Stomach (tissue), 9 donors: ENCODE results near the gene NR3C1. TPM values are rescaled to one million over a fixed set of nuclear protein-coding genes. Genes with fewer than 3 reads are reported as not detected.

Experiments used
- DNase-seq, 2 donors: peaks; one replicate each; pipeline versions ENCODE4 v3.0.0 to v3.0.0-alpha.2; 2013 to 2019
- H3K27ac ChIP-seq, 5 donors: fragments of 200-600 bp in 4 of 5; sonication (generic) in 4 of 5; one replicate each; pipeline ENCODE4 v1.5.1; 2013 to 2019; ENCODE audit warnings: mild to moderate bottlenecking in 1 of 5, moderate library complexity in 1 of 5
- H3K27me3 ChIP-seq, 3 donors: fragments of 200-600 bp; sonication (generic); one replicate each; pipeline ENCODE4 v1.5.1; 2017 to 2019; ENCODE audit warnings: mixed run types in 1 of 3
- H3K36me3 ChIP-seq, 4 donors: fragments of 200-600 bp; sonication (generic); 1 replicate in 3 of 4; 2 replicates in 1 of 4; pipeline ENCODE4 v1.5.1; 2016 to 2019
- H3K4me1 ChIP-seq, 4 donors: fragments of 200-600 bp; sonication (generic); one replicate each; pipeline ENCODE4 v1.5.1; 2016 to 2019
- H3K4me3 ChIP-seq, 4 donors: fragments of 200-600 bp; sonication (generic) in 3 of 4; one replicate each; pipeline ENCODE4 v1.5.1; 2016 to 2019; ENCODE audit warnings: mild to moderate bottlenecking in 1 of 4
- H3K9me3 ChIP-seq, 4 donors: fragments of 200-600 bp; sonication (generic); one replicate each; pipeline ENCODE4 v1.5.1; 2016 to 2019
- EP300 ChIP-seq: sonication (generic); formaldehyde crosslinking; IDR thresholded peaks from one replicate; pipeline ENCODE4 v1.6.1; 2017; ENCODE audit warnings: antibody characterized with exemption
- POLR2A ChIP-seq, 4 donors: fragments of 450-650 bp; IDR thresholded peaks; one replicate each; pipeline ENCODE4 v1.6.1; 2016; ENCODE audit warnings: antibody characterized with exemption in 4 of 4, control low read depth in 2 of 4, mild to moderate bottlenecking in 1 of 4, moderate library complexity in 1 of 4
- POLR2AphosphoS5 ChIP-seq, 3 donors: sonication (generic); formaldehyde crosslinking; IDR thresholded peaks; one replicate each; pipeline ENCODE4 v1.6.1; 2016; ENCODE audit warnings: antibody characterized with exemption in 3 of 3
- WGBS, 5 donors: extraction: QIAGEN DNeasy Blood & Tissue Kit in 3 of 5; methylation state at CpG; one replicate each; pipeline versions ENCODE4 v1.1.5 to v1.1.7; 2013 to 2018; 5-methylcytosine and 5-hydroxymethylcytosine counted together
- intact Hi-C: fragments of 100-400 bp; cut with DNase I; formaldehyde crosslinking; loops from one replicate; pipeline ENCODE4 v1.15.1; 2023; ENCODE audit warnings: low total_unique reads
- polyA plus RNA-seq, 3 donors: library from polyadenylated mRNA; stranded (reverse); fragments of 200-250 nt; gene quantifications; one replicate each; pipeline ENCODE4 v1.2.3, GENCODE V29; 2013
- total RNA-seq, 5 donors: library from RNA; depleted of rRNA; stranded (reverse); fragments of >200 nt; gene quantifications; one replicate each; pipeline versions ENCODE4 v1.1.0 to v1.2.3, GENCODE V29; 2014 to 2016
- TF ChIP-seq, protein P1 (sequence below), 7 experiments: fragments of 450-650 bp in 4 of 7; fragments of 200-600 bp in 3 of 7; sonication (generic) in 3 of 7; IDR thresholded peaks; one replicate each; pipeline ENCODE4 v1.5.1; 2016 to 2019; ENCODE audit warnings: antibody characterized with exemption in 7 of 7, control low read depth in 2 of 7, mild to moderate bottlenecking in 1 of 7
- donor health status: healthy with polysubstance abuse.
- donor health status: Bipolar disorder and iron deficiency.
- donor health status: healthy.

Gene NR3C1
- total and polyA plus RNA-seq, 8 donors, result 6.4 to 82.8 (median 15.8) TPM

DNA sequence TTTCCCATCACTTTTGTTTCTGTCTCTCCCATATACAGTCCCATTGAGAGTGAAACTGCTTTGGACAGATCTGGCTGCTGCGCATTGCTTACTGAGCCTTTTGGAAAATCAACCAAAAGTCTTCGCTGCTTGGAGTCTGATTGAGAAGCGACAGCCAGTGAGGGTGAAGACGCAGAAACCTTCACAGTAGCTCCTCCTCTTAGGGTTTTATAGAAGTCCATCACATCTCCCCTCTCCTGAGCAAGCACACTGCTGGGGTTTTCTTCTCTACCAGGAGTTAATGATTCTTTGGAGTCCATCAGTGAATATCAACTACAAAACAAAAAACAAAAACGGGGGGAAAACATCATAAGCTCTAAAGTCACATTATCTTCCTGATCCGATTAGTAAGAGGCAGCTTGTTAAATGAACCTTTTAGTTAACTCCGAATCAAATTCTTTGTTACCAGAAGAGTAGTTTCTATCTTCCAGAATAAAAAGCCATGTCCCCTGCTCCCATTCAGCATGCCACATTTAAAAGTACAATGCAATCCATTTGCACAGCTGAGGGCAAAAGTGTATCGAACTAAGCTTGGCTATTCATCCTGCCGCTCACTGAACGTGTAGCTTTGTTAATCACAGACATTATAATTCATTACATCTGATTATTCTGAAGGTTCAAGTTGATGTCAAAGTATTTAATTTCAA, 2.8 kb downstream of the NR3C1 start:
- Histone ChIP-seq H3K9me3 (no peaks in the 10 kb centered on the region), H3K36me3 (peaks cover 0 to 9% (median 0%) of the 10 kb centered on the region in 4 donors), H3K27me3 (no peaks in the 10 kb centered on the region), H3K4me1 (peaks cover 6 to 60% (median 46%) of the 10 kb centered on the region in 4 donors), H3K27ac (peak overlapping the region; percentile 7 to 99 (median 66)), H3K4me3 (peak overlapping the region; percentile 68 to 92 (median 78))
- 29 to 44% (median 36%) methylated on average over 10 of the region's 10 CpGs for WGBS, 5 donors
- peak in 1 of 2 donors; percentile 23 for DNase-seq
- TF ChIP-seq POLR2AphosphoS5 (IDR thresholded peaks at IDR 0.05), result no peak
- no peak for TF ChIP-seq EP300
- TF ChIP-seq POLR2A (IDR thresholded peaks at IDR 0.05), result no peak
- TF ChIP-seq, protein P1, sequence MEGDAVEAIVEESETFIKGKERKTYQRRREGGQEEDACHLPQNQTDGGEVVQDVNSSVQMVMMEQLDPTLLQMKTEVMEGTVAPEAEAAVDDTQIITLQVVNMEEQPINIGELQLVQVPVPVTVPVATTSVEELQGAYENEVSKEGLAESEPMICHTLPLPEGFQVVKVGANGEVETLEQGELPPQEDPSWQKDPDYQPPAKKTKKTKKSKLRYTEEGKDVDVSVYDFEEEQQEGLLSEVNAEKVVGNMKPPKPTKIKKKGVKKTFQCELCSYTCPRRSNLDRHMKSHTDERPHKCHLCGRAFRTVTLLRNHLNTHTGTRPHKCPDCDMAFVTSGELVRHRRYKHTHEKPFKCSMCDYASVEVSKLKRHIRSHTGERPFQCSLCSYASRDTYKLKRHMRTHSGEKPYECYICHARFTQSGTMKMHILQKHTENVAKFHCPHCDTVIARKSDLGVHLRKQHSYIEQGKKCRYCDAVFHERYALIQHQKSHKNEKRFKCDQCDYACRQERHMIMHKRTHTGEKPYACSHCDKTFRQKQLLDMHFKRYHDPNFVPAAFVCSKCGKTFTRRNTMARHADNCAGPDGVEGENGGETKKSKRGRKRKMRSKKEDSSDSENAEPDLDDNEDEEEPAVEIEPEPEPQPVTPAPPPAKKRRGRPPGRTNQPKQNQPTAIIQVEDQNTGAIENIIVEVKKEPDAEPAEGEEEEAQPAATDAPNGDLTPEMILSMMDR (IDR thresholded peaks at IDR 0.05), result no peak
- intact Hi-C loops, result loop anchor here (10.0 kb wide), 1 partner anchor 386 kb away; no protein-coding TSS in a partner anchor

DNA sequence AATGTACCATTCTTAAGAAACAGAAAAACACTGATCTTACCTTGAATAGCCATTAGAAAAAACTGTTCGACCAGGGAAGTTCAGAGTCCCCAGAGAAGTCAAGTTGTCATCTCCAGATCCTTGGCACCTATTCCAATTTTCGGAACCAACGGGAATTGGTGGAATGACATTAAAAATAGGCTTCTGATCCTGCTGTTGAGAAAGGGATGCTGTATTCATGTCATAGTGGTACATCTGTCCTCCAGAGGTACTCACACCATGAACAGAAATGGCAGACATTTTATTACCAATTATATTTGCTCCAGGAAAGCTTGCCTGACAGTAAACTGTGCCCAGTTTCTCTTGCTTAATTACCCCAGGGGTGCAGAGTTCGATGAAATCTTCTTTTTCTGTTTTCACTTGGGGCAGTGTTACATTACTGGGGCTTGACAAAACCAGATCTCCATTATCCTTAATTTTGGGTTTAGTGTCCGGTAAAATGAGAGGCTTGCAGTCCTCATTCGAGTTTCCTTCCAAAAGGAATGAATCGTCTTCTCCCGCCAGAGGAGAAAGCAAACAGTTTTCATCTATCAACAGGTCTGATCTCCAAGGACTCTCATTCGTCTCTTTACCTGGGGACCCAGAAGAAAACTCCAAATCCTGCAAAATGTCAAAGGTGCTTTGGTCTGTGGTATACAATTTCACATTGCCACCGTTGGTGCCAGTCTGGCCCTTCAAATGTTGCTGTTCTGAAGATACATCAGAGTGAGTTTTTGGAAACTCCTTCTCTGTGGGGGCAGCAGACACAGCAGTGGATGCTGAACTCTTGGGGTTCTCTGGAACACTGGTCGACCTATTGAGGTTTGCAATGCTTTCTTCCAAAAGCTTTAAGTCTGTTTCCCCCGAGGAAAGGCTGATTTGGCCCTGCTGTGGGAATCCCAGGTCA, 3.6 kb downstream of the NR3C1 start:
- intact Hi-C loops, result loop anchor here (10.0 kb wide), 1 partner anchor 385 kb away; no protein-coding TSS in a partner anchor
- WGBS, 5 donors, result 45 to 58% (median 49%) methylated on average over 12 of the region's 12 CpGs
- Histone ChIP-seq H3K27ac (peak overlapping the region in 4 of 5 donors; percentile 36 to 99 (median 82)), H3K27me3 (no peaks in the 10 kb centered on the region), H3K9me3 (no peaks in the 10 kb centered on the region), H3K4me3 (peak overlapping the region; percentile 68 to 92 (median 78)), H3K36me3 (peaks cover 0 to 9% (median 0%) of the 10 kb centered on the region in 4 donors), H3K4me1 (peaks cover 11 to 67% (median 53%) of the 10 kb centered on the region in 4 donors)
- no peak for DNase-seq
- TF ChIP-seq POLR2A (IDR thresholded peaks at IDR 0.05), result no peak
- TF ChIP-seq POLR2AphosphoS5 (IDR thresholded peaks at IDR 0.05), result no peak

DNA sequence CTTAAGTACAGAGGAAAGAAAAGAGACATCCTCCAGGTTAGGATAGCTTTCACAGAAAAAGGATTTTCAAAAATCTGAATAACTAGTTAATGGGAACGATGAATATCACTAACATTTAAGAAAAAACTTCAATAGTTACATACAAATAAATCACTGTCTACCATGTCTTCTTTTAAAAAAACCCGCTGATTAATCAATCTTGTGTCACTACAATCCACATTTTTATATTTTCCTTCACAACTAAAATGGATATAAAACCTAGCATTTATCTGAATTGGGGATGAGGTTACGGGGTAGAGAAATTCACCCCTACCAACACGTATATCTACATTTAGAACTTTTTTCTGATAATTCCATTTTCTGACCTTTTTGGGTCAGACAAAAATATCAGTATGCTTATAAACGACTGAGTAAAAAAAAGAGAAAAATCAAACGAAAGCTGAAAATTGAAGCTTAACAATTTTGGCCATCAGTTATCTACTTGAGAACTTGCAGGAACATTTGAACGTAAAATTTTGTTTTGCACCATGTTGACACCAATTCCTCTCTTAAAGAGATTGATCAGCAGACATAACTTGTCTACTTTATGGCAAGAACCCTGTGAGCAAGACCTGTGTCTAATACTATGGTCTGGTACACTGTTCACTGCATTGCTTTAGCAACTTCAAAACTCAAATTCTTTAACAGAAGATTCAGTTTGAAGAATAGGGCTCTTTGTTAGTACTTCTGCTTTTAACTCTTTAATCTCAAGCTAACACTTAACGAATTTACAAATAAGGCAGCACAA, 4.8 kb downstream of the NR3C1 start:
- Histone ChIP-seq H3K4me3 (peak overlapping the region; percentile 68 to 92 (median 78)), H3K27ac (peak overlapping the region in 2 of 5 donors; percentile 11 to 97), H3K9me3 (no peaks in the 10 kb centered on the region), H3K27me3 (no peaks in the 10 kb centered on the region), H3K4me1 (peaks cover 11 to 79% (median 63%) of the 10 kb centered on the region in 4 donors), H3K36me3 (peaks cover 0 to 9% (median 0%) of the 10 kb centered on the region in 4 donors)
- intact Hi-C loops, result no loop called here
- TF ChIP-seq, protein P1 (IDR thresholded peaks at IDR 0.05), result no peak
- TF ChIP-seq EP300 (no peak), POLR2AphosphoS5 (IDR thresholded peaks at IDR 0.05) (no peak), POLR2A (IDR thresholded peaks at IDR 0.05) (no peak)
- DNase-seq, result no peak
- WGBS, 5 donors, result 34 to 54% (median 46%) methylated on average over 8 of the region's 8 CpGs

DNA sequence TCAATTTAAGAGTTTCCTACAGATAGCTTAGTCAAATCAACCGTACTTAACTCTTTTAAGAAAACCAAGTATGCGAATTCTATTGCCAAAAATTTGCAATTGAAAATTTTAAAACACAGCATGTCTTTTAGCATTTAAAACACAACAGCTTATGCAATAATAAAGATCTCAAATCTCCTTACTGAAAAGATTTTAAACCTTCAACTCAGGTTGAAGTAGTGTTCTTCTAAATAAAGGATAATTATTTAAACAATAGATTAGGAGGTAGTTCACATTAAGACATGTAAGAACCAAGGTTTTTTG, 5.5 kb downstream of the NR3C1 start:
- no peak for TF ChIP-seq POLR2A (IDR thresholded peaks at IDR 0.05)
- TF ChIP-seq POLR2AphosphoS5 (IDR thresholded peaks at IDR 0.05), result no peak
- no peak for TF ChIP-seq EP300
- TF ChIP-seq, protein P1 (IDR thresholded peaks at IDR 0.05), result no peak
- Histone ChIP-seq H3K9me3 (no peaks in the 10 kb centered on the region), H3K36me3 (peaks cover 0 to 9% (median 0%) of the 10 kb centered on the region in 4 donors), H3K27ac (peak overlapping the region in 1 of 5 donors; percentile 97), H3K27me3 (no peaks in the 10 kb centered on the region), H3K4me1 (peaks cover 17 to 86% (median 67%) of the 10 kb centered on the region in 4 donors), H3K4me3 (peak overlapping the region; percentile 68 to 92 (median 78))
- 55 to 75% (median 69%) methylated on average over 2 of the region's 2 CpGs for WGBS, 5 donors
- DNase-seq, result no peak
- intact Hi-C loops, result no loop called here
